ENCODE results near the gene MRGPRD.

Gene MRGPRD

DNA sequence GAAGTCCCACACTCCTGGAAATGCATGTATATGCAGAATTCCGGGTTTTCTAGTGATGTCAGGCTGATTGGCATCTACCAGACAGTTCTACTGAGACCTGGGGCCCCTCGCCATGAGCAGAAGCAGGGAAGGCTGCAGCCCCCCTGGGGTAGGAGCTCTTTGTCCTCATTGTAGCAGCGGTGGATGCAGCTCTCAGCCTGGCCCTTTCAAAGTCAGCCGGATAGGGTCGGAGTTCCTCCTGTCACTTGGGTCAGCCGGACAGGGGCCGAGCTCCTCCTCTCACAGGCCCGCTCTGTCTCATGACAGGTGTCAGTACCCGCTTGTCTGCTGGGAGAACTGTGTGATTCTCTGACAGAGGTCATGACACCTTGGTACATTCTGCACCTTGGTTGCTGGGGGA lies 30.0 kb downstream of the MRGPRD start:
- no peak for DNase-seq (ENCODE audit: low read depth)
- H3K4me3 ChIP-seq (ENCODE audit: low read length), result no peak overlapping the region
- TF ChIP-seq, protein P1, sequence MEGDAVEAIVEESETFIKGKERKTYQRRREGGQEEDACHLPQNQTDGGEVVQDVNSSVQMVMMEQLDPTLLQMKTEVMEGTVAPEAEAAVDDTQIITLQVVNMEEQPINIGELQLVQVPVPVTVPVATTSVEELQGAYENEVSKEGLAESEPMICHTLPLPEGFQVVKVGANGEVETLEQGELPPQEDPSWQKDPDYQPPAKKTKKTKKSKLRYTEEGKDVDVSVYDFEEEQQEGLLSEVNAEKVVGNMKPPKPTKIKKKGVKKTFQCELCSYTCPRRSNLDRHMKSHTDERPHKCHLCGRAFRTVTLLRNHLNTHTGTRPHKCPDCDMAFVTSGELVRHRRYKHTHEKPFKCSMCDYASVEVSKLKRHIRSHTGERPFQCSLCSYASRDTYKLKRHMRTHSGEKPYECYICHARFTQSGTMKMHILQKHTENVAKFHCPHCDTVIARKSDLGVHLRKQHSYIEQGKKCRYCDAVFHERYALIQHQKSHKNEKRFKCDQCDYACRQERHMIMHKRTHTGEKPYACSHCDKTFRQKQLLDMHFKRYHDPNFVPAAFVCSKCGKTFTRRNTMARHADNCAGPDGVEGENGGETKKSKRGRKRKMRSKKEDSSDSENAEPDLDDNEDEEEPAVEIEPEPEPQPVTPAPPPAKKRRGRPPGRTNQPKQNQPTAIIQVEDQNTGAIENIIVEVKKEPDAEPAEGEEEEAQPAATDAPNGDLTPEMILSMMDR (conservative IDR thresholded peaks at IDR 0.05; ENCODE audit: low read depth, low read length), result no peak

DNA sequence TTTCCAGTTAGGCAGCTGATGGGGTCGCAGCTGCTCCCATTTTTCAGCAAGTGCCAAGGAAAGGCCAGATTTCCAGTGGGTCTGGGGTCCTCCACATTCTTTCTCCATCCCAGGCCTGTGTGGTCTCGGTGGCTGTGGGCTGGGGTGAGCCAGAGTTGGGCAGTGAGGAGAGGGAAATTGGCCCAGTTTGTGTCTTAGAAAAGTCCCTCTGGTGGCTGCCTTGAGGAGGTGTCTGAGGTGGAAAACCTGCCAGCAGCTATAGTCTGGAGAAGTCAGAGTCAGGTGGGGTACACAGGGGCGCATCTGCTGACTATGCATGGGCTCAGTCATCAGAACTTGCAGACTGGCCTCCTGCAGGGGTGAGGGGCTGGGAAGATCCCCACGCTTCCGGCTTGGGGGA lies 30.5 kb downstream of the MRGPRD start:
- no peak overlapping the region for H3K4me3 ChIP-seq (ENCODE audit: low read length)
- TF ChIP-seq, protein P1 (conservative IDR thresholded peaks at IDR 0.05; ENCODE audit: low read depth, low read length), result peak; percentile 59
- DNase-seq (ENCODE audit: low read depth), result peak; percentile 3

DNA sequence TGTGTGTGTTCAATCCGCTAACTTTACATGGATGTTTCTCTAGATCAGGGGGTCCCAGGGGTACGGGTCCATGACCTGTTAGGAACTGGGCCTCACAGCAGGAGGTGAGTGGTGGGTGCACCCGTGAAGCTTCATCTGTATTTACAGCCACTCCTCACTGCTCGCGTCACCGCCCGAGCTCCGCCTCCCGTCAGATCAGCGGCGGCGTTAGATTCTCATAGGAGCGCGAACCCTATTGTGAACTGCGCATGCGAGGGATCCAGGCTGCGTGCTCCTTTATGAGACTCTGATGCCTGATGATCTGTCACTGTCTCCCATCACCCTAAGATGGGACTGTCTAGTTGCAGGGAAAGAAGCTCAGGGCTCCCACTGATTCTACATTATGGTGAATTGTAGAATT lies 31.9 kb downstream of the MRGPRD start:
- no peak overlapping the region for H3K4me3 ChIP-seq (ENCODE audit: low read length)
- TF ChIP-seq, protein P1 (conservative IDR thresholded peaks at IDR 0.05; ENCODE audit: low read depth, low read length), result no peak
- no peak for DNase-seq (ENCODE audit: low read depth)

DNA sequence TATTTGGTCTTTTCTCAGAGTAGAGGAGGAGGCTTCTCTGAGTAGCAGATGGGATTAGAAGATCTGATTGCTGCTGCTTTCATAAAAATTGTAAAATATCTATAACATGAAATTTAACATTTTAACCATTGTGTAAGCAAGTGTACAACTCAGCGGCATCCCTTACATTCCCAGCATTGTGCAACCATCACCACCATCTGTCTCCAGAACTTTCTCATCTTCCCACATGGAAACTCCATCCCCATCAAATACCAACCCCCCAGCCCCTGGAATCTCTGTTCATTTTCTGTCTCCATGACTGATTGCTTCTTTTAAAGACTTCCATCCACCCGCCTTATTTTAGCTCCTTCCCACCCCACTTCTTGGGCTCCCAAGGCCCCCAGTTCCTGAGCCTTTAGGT lies 32.3 kb downstream of the MRGPRD start:
- no peak for DNase-seq (ENCODE audit: low read depth)
- H3K4me3 ChIP-seq (ENCODE audit: low read length), result no peak overlapping the region
- TF ChIP-seq, protein P1 (conservative IDR thresholded peaks at IDR 0.05; ENCODE audit: low read depth, low read length), result no peak

DNA sequence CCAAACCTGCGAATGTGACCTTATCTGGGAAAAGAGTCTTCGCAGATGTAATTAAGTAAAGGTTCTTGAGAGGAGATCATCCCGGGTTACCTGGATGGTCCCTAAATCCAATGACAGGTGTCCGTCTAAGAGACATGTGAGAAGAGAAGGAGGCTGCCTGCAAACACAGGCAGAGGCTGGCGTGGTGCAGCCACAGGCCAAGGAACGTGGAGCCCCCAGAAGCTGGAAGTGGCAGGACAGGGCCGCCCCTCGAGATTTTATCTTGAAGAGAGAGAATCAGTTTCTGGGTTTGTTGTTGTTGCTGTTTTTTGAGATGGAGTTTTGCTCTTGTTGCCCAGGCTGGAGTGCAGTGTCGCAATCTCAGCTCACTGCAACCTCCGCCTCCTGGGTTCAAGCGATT lies 33.6 kb downstream of the MRGPRD start:
- TF ChIP-seq, protein P1 (conservative IDR thresholded peaks at IDR 0.05; ENCODE audit: low read depth, low read length), result no peak
- H3K4me3 ChIP-seq (ENCODE audit: low read length), result no peak overlapping the region
- DNase-seq (ENCODE audit: low read depth), result no peak

DNA sequence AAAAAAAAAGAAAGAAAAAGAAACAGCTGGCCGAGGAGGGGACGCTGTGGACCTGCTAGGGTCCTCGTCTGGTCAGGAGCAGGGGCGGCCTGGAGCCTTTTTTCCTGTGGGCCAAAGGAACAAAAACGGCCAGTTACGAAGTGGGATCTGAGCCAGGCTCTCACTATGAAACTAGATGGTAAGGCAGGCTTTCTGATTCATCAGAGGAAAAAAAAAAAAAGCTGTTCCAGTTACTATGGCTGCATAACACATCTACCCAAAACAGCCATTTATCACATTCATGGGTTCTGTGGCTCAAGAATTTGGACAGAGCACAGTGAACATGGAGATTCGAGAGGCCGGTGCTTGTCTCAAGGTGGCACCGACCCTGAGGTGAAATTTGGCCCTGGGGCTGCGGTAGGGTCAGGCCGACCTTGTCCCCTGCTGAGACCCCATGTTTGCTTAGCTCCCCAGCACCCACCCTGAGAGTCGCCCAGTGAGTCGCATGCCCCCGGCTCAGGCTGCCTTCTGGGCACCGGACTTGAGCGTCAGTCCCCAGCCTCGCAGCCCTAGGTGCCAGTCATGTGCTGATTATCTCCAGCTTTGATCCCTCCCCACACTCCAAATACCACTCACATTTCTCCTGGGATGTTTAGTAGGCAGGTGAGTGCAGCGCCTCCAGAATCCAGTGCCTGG lies 34.2 kb downstream of the MRGPRD start:
- H3K4me3 ChIP-seq (ENCODE audit: low read length), result no peak overlapping the region
- TF ChIP-seq, protein P1 (conservative IDR thresholded peaks at IDR 0.05; ENCODE audit: low read depth, low read length), result no peak
- DNase-seq (ENCODE audit: low read depth), result peak; percentile 36

DNA sequence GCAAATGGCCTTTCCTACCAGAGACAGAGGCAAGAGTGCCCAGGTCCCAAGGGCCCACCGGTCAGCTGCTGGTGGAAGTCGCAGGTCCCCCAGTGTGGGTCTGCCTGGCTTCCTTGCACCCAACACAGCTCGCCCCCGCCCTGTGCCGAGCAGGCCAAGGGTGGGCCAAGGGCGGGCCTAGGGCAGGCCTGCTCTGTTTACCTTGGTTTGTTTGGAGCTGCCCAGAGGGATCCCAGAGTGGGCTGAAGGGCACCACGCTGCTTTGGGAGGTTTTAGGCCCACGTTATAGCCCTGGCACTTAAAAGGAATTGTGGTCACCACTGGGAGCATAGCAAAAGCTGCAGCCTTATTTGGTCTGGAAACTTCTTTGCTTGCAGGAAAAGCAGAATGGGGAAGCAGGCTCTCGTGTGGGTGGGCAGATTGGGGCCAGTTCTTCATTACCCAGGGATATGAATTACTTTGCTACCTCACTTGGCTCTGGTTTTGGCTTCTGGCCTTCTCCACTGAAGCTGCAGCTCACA lies 38.0 kb downstream of the MRGPRD start:
- no peak for DNase-seq (ENCODE audit: low read depth)
- no peak overlapping the region for H3K4me3 ChIP-seq (ENCODE audit: low read length)
- TF ChIP-seq, protein P1 (conservative IDR thresholded peaks at IDR 0.05; ENCODE audit: low read depth, low read length), result no peak

Measured in retinal pigment epithelial cell (primary cell).